ENCODE results near the gene BLOC1S5. TPM values are rescaled to one million over a fixed set of nuclear protein-coding genes. Genes with fewer than 3 reads are reported as not detected.

Gene BLOC1S5
- total and polyA plus RNA-seq, 2 of the 8 experiments (the other 6 are each of a cell fraction or from before 2014, with no cell fraction given), result 3.4 to 17.2 TPM

- no peaks in the 10 kb centered on the region for H3K27me3 ChIP-seq (replicated peaks in 1 of 4; ENCODE audit: control insufficient read depth in 3 of 4, extremely low read depth in 1 of 4, insufficient read depth in 3 of 4, low read length in 3 of 4)
- TF ChIP-seq SAP30 (IDR thresholded peaks at IDR 0.05; ENCODE audit: insufficient read depth, insufficient replicate concordance, low read length) (no peak), USF2 (IDR thresholded peaks at IDR 0.05; ENCODE audit: low read length) (no peak), HDAC6 (IDR thresholded peaks at IDR 0.05; ENCODE audit: low read depth, low read length) (no peak)
- no peaks in the 10 kb centered on the region for H3K79me2 ChIP-seq (ENCODE audit: control insufficient read depth in 1 of 2, insufficient read depth in 2 of 2, low read length in 2 of 2)
- FAIRE-seq, result no peak
- H2BK12ac ChIP-seq (ENCODE audit: low read depth, low read length), result no peak overlapping the region
- 88% methylated on average over 4 of the region's 4 CpGs; no CpG with 5 or more reads in 1 of the 2 experiments for WGBS, 2 experiments (ENCODE audit: extremely low coverage in 1 of 2, insufficient coverage in 1 of 2, insufficient read length in 1 of 2, insufficient replicate concordance in 2 of 2, low coverage in 1 of 2, low lambda C conversion rate in 2 of 2, missing lambda C conversion rate in 1 of 2)
- H2AFZ ChIP-seq (ENCODE audit: low read length), result no peak overlapping the region
- H4K20me1 ChIP-seq (replicated peaks in 1 of 2; ENCODE audit: control insufficient read depth in 1 of 2, insufficient read depth in 2 of 2, low read length in 2 of 2), result no peaks in the 10 kb centered on the region
- H3K23me2 ChIP-seq (ENCODE audit: low read depth, low read length), result no peaks in the 10 kb centered on the region
- H4K8ac ChIP-seq (ENCODE audit: extremely low read depth, insufficient read depth, low read length), result no peak overlapping the region
- peaks cover 0 to 5% (median 4%) of the 10 kb centered on the region in 4 experiments; a peak in 4 of 7 replicates for H3K4me1 ChIP-seq (replicated peaks in 1 of 4; ENCODE audit: control insufficient read depth in 3 of 4, insufficient read depth in 4 of 4, low read length in 3 of 4)
- no peaks in the 10 kb centered on the region for H3K79me1 ChIP-seq (ENCODE audit: low read depth, low read length)
- no peaks in the 10 kb centered on the region for H3K36me3 ChIP-seq (ENCODE audit: control insufficient read depth in 2 of 4, insufficient read depth in 4 of 4, low read length in 3 of 4)
- no peak overlapping the region for H3K4ac ChIP-seq (replicated peaks; ENCODE audit: insufficient read length, low read depth, low read length)
- no peak for DNase-seq (ENCODE audit: low read depth in 1 of 2, low spot score in 2 of 2)
- no peak overlapping the region for H4K91ac ChIP-seq (replicated peaks; ENCODE audit: insufficient read length, low read length)
- no peak overlapping the region for H3K4me3 ChIP-seq (ENCODE audit: extremely low read depth in 1 of 4, insufficient read depth in 2 of 4, low read depth in 3 of 4, low read length in 4 of 4)
- no peak overlapping the region for H2BK5ac ChIP-seq (ENCODE audit: low read depth, low read length)
- no peak overlapping the region for H3K14ac ChIP-seq (ENCODE audit: insufficient read length)
- H3K18ac ChIP-seq (ENCODE audit: extremely low read depth, low read length), result no peak overlapping the region
- CTCF ChIA-PET (ENCODE audit: partially characterized antibody), result no interaction called here
- no peak overlapping the region for H2BK15ac ChIP-seq (ENCODE audit: low read length)
- H3K56ac ChIP-seq (replicated peaks; ENCODE audit: insufficient read length, low read depth, low read length), result no peak overlapping the region
- no peak overlapping the region for H2BK120ac ChIP-seq (replicated peaks; ENCODE audit: low read depth, low read length)
- H3K27ac ChIP-seq (ENCODE audit: low read depth, low read length), result no peak overlapping the region
- H3K23ac ChIP-seq (ENCODE audit: insufficient read length), result no peak overlapping the region
- no peak overlapping the region for H3K9ac ChIP-seq (replicated peaks in 1 of 4; ENCODE audit: extremely low read depth in 1 of 4, low read depth in 3 of 4, low read length in 3 of 4)
- H4K5ac ChIP-seq (ENCODE audit: insufficient read length, low read depth, low read length), result no peak overlapping the region
- POLR2A ChIA-PET (ENCODE audit: partially characterized antibody), result interaction anchor here (1.2 to 1.8 kb wide), 2 partner anchors 9 to 12 kb away, joined by 3 to 4 read pairs; no protein-coding TSS in a partner anchor
- H3K4me2 ChIP-seq (ENCODE audit: insufficient read depth in 1 of 2, low read depth in 2 of 2, low read length in 2 of 2), result no peak overlapping the region
- no peak overlapping the region for H2AK5ac ChIP-seq (ENCODE audit: low read depth, low read length)
- H2BK20ac ChIP-seq (ENCODE audit: low read length), result no peak overlapping the region
- H3K9me3 ChIP-seq (ENCODE audit: insufficient read depth in 2 of 2, low read depth in 1 of 2, low read length in 1 of 2), result no peaks in the 10 kb centered on the region
These were observed 5.0 kb upstream of the BLOC1S5 start for GRCh38 chr6:8069151-8069550.
